Measurements from ENCODE around the gene UBP1.

DNA sequence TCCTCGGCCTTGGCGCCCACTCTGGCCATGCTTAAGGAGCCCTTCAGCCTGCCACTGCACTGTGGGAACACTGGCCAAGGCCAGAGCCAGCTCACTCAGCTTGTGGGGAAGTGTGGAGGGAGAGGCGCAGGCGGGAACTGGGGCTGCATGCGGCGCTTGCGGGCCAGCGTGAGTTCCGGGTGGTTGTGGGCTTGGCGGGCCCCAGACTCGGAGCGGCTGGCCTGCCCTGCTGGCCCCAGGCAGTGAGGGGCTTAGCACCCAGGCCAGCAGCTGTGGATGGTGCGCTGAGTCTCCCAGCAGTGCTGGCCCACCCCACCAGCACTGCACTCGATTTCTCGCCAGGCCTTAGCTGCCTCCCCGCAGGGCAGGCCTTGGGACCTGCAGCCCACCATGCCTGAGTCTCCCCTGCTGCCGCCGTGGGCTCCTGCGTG, 13.1 kb upstream of the UBP1 start:
- TF ChIP-seq, protein P1, sequence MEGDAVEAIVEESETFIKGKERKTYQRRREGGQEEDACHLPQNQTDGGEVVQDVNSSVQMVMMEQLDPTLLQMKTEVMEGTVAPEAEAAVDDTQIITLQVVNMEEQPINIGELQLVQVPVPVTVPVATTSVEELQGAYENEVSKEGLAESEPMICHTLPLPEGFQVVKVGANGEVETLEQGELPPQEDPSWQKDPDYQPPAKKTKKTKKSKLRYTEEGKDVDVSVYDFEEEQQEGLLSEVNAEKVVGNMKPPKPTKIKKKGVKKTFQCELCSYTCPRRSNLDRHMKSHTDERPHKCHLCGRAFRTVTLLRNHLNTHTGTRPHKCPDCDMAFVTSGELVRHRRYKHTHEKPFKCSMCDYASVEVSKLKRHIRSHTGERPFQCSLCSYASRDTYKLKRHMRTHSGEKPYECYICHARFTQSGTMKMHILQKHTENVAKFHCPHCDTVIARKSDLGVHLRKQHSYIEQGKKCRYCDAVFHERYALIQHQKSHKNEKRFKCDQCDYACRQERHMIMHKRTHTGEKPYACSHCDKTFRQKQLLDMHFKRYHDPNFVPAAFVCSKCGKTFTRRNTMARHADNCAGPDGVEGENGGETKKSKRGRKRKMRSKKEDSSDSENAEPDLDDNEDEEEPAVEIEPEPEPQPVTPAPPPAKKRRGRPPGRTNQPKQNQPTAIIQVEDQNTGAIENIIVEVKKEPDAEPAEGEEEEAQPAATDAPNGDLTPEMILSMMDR (IDR thresholded peaks at IDR 0.05 in 2 of 3, conservative IDR thresholded peaks at IDR 0.05 in 1 of 3; ENCODE audit: borderline replicate concordance in 1 of 3, insufficient read depth in 1 of 3, low read depth in 2 of 3, low read length in 2 of 3): no peak
- TF ChIP-seq EZH2 (IDR thresholded peaks at IDR 0.05): no peak
- no peak for TF ChIP-seq POLR2AphosphoS5 (IDR thresholded peaks at IDR 0.05; ENCODE audit: low read depth, low read length)
